NCI-H1417 treated with DMSO at 0.1 percent for 48 hours (cell line): ENCODE measurements around the gene ERCC6L2.

Experiments used
- DNase-seq: peaks from one replicate; lab custom pipeline; 2025; lab: John Stamatoyannopoulos, UW

Gene ERCC6L2

DNA sequence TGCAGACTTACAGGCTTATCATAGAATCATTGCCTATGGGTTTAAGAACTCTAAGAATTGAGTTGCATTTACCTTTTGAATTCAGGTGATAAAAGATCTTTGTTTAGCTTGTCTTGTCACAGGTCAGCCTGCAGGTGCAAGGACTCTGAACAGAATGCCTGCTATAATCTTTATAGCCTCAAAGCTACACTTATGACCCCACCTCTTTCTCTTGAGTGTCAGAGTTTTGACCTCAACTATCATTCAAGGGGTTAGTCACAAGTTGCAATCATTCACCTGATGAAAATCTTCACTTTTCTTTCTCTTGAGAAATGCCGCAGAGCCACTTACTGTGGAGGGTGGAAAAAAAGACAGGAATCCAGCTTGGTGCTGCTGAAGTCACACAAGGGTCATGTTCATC lies 49.5 kb downstream of the ERCC6L2 start:
- DNase-seq: no peak

- DNase-seq: no peak
These were observed 51.9 kb downstream of the ERCC6L2 start for GRCh38 chr9:95927271-95928004.

DNA sequence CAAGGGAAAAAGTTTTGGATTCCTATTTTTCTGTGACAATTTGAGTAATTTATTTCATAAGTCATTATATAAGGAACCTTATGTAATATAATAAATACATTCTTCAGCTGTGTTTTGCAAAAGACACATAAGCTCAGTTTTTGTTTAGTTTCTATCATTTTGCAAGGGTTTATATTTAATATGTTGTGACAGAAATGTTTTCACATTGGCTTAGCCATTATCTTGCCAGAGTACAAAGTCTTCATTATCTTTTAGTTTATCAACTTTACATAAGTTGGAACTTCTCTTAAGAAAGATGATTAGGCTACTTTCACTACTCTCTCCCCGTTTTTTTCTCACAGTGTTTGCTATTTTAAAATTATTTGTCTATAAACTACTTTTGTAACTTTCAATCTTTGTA lies 54.8 kb downstream of the ERCC6L2 start:
- no peak for DNase-seq

GRCh38 chr9:95935861-95936578 lies 60.5 kb downstream of the ERCC6L2 start:
- no peak for DNase-seq

- no peak for DNase-seq
These were observed 61.1 kb downstream of the ERCC6L2 start for GRCh38 chr9:95936579-95937075.

- DNase-seq: no peak
These were observed 61.6 kb downstream of the ERCC6L2 start for GRCh38 chr9:95937131-95937530.

GRCh38 chr9:95938724-95939123 lies 63.2 kb downstream of the ERCC6L2 start:
- DNase-seq: no peak

DNA sequence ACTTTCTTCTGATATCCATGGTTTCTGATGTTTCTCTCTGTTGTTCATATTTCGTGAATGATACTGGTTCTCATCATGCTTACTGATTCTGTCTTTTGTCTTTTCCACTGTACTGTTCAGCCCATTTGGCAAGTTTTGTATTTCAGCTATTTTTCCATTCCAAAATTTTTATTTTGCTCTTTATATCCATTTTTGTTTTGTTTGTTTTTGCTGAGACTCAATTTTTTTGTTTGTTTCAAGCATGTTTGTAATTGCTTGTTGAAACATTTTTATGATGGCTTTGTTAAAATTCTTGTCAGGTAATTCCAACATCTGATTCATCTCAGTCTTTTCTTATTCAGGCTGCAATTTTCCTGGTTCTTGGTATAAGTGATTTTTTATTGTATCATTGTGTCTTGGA lies 64.0 kb downstream of the ERCC6L2 start:
- no peak for DNase-seq

GRCh38 chr9:95940265-95940664 lies 64.8 kb downstream of the ERCC6L2 start:
- no peak for DNase-seq

DNA sequence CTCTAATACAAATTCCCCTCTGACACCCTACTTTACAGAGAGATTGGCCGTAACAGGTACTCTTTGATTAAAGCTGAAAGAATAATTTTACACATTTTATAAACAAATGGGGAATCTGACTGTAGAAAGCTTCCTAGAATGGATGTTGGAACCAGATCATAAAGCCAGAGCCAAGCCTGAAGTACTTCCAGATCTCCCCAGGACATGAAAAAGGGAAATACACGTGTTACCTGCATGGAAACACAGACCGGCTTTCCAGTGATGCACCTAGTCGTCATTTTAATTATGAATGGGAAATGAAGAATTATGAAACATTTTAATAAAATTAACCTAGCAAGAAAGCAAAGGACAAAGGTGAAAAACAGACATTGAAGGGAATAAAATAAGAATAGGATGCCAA lies 66.5 kb downstream of the ERCC6L2 start:
- no peak for DNase-seq

DNA sequence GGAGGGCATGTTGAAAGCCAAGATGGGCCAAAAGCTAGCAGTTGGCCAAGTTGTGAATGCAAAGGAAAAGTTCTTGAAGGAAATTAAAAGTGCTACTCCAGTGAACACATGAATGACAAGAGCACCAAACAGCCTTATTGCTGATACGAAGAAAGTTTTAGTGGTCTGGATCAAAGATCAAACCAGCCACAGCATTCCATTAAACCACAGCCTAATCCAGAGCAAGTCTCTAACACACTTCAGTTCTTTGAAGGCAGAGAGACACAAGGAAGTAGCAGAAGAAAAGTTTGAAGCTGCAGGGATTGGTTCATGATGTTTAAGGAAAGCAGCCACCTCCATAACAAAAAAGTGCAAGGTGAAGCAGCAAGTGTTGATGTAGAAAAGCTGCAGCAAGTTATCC lies 71.6 kb downstream of the ERCC6L2 start:
- DNase-seq: no peak

DNA sequence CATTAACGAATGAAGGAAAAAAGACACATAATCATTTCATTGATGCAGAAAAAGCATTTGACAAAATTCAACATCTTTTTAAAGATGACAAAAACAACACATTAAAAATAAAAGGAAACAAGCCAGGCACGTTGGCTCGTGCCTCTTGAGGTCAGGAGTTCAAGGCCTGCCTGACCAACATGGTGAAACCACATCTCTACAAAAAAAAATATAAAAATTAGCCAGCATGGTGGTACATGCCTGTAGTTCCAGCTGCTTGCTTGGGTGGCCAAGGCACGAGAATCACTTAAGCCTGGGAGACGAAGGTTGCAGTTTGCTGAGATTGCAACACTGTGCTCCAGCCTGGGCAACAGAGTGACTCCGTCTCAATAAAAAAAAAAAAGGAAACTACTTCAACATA lies 77.0 kb downstream of the ERCC6L2 start:
- DNase-seq: no peak

GRCh38 chr9:95953986-95954385 lies 78.5 kb downstream of the ERCC6L2 start:
- DNase-seq: no peak

- DNase-seq: no peak
These were observed 79.4 kb downstream of the ERCC6L2 start for GRCh38 chr9:95954940-95955339.

- no peak for DNase-seq
These were observed 87.4 kb downstream of the ERCC6L2 start for GRCh38 chr9:95962936-95963335.

GRCh38 chr9:95963659-95964058 lies 88.2 kb downstream of the ERCC6L2 start:
- no peak for DNase-seq

DNA sequence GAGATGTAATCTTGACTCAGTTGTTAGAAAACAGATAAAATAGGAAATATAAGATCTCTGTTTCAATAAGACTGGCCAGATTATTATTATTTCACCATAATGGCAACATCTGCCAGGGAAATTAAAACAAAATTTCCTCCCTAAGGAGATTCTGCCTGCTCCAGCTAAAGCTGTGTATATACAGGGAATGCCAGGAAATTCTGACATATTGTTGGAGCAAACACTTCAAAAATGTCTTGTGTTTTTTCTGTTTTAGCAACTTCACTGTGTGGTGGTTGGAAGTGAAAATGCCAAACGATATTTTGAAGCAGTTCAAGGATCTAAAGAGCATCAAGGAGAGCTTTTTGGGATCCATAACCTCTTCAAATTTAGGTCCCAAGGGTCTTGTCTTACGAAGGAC lies 90.8 kb downstream of the ERCC6L2 start:
- no peak for DNase-seq

GRCh38 chr9:95970317-95970716 lies 94.8 kb downstream of the ERCC6L2 start:
- DNase-seq: no peak

- no peak for DNase-seq
These were observed 96.3 kb downstream of the ERCC6L2 start for GRCh38 chr9:95971815-95972214.

GRCh38 chr9:95974389-95974788 lies 98.9 kb downstream of the ERCC6L2 start:
- no peak for DNase-seq

- DNase-seq: no peak
These were observed 101.9 kb downstream of the ERCC6L2 start for GRCh38 chr9:95977371-95977770.

GRCh38 chr9:95978106-95978505 lies 102.6 kb downstream of the ERCC6L2 start:
- no peak for DNase-seq

DNA sequence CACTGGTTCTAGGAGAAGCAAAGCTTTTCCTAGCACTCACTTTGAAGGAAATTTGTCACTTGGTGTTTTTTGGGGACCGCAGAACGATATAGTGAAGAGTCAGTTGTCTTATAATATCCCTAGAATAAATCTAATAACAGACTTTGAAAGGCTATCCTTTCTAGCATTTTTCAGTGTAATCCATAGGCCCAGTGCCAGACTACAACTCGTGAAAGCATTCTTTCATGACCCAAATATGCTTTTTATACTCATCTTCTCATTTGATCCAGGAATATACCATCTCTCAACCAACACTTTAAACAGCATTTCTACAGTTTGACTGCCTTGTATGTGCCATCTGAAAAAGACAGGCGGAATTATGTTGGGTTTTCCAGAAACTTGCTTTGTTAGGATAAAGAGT lies 104.0 kb downstream of the ERCC6L2 start:
- DNase-seq: no peak
